ENCODE results near the gene EIF4B. TPM values are rescaled to one million over a fixed set of nuclear protein-coding genes. Genes with fewer than 3 reads are reported as not detected.
A peak's percentile ranks its signal among the peaks of the same experiment; 100 is the strongest.

EIF4B gene
- total and polyA plus RNA-seq, 9 of the 15 experiments (the other 6 are each of a cell fraction or from before 2014, with no cell fraction given) = 138 to 669 (median 552) TPM

DNA sequence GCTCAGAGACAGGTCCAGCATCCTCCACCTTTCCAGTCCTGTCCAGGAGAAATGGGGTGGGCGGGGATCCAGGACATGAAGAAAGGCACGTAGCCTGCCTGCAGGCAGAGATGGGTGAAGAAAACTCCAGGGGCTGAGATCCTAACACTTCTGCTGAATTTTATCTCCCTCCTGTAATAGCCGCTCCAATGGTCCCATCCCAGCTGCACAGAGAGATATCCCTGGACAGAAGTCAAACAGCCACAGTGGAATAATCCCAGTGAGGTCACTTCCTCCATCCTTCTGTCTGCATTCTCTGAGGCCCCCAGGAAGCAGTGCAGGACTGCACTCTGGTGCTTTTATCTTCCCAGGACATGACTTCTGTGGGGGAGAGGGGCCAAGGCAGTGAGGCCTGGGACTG lies 31.1 kb upstream of the EIF4B start (continued):
- TF ChIP-seq, protein P1, sequence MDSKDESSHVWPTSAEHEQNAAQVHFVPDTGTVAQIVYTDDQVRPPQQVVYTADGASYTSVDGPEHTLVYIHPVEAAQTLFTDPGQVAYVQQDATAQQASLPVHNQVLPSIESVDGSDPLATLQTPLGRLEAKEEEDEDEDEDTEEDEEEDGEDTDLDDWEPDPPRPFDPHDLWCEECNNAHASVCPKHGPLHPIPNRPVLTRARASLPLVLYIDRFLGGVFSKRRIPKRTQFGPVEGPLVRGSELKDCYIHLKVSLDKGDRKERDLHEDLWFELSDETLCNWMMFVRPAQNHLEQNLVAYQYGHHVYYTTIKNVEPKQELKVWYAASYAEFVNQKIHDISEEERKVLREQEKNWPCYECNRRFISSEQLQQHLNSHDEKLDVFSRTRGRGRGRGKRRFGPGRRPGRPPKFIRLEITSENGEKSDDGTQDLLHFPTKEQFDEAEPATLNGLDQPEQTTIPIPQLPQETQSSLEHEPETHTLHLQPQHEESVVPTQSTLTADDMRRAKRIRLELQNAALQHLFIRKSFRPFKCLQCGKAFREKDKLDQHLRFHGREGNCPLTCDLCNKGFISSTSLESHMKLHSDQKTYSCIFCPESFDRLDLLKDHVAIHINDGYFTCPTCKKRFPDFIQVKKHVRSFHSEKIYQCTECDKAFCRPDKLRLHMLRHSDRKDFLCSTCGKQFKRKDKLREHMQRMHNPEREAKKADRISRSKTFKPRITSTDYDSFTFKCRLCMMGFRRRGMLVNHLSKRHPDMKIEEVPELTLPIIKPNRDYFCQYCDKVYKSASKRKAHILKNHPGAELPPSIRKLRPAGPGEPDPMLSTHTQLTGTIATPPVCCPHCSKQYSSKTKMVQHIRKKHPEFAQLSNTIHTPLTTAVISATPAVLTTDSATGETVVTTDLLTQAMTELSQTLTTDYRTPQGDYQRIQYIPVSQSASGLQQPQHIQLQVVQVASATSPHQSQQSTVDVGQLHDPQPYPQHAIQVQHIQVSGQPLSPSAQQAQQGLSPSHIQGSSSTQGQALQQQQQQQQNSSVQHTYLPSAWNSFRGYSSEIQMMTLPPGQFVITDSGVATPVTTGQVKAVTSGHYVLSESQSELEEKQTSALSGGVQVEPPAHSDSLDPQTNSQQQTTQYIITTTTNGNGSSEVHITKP (IDR thresholded peaks at IDR 0.05; ENCODE audit: partially characterized antibody) = peak; percentile 92
- TF ChIP-seq EP300 (IDR thresholded peaks at IDR 0.05; ENCODE audit: low read length) (peak; percentile 23; the same call in 1 of the 2 replicates), RBBP5 (IDR thresholded peaks at IDR 0.05; ENCODE audit: borderline replicate concordance, insufficient read depth, low read length, poor library complexity, severe bottlenecking) (peak; percentile 12), FOXJ2 (tag; IDR thresholded peaks at IDR 0.05) (no peak), FOXP1 (CRISPR knock-in tag; IDR thresholded peaks at IDR 0.05) (no peak), EGR1 (conservative IDR thresholded peaks at IDR 0.05) (0 out of 2 replicates have a peak, but pooled peaks have one; percentile 5), SETDB1 (IDR thresholded peaks at IDR 0.05; ENCODE audit: low read length) (no peak), GABPA (tag; conservative IDR thresholded peaks at IDR 0.05; ENCODE audit: low read depth) (peak; percentile 55), TCF3 (CRISPR knock-in tag; IDR thresholded peaks at IDR 0.05) (peak; percentile 54), BRD9 (IDR thresholded peaks at IDR 0.05; ENCODE audit: low read depth, partially characterized antibody) (no peak), ARID1B (IDR thresholded peaks at IDR 0.05) (peak; percentile 43; the same call in 1 of the 2 replicates), KDM1A (IDR thresholded peaks at IDR 0.05) (0 out of 4 replicates have a peak, but pooled peaks of 1 of the 2 experiments have one; percentile 22), SPI1 (IDR thresholded peaks at IDR 0.05; ENCODE audit: borderline replicate concordance, low read depth, low read length) (peak; percentile 18; the same call in 1 of the 2 replicates), MTA1 (IDR thresholded peaks at IDR 0.05; ENCODE audit: borderline replicate concordance) (no peak), JUND (IDR thresholded peaks at IDR 0.05; ENCODE audit: borderline replicate concordance, low read depth, low read length) (peak; percentile 66), JUND (tag; IDR thresholded peaks at IDR 0.05; ENCODE audit: borderline replicate concordance, low read depth, low read length) (peak; percentile 15; the same call in 1 of the 3 replicates), ZNF830 (CRISPR knock-in tag; IDR thresholded peaks at IDR 0.05) (no peak)
- TF ChIP-seq, protein P2, sequence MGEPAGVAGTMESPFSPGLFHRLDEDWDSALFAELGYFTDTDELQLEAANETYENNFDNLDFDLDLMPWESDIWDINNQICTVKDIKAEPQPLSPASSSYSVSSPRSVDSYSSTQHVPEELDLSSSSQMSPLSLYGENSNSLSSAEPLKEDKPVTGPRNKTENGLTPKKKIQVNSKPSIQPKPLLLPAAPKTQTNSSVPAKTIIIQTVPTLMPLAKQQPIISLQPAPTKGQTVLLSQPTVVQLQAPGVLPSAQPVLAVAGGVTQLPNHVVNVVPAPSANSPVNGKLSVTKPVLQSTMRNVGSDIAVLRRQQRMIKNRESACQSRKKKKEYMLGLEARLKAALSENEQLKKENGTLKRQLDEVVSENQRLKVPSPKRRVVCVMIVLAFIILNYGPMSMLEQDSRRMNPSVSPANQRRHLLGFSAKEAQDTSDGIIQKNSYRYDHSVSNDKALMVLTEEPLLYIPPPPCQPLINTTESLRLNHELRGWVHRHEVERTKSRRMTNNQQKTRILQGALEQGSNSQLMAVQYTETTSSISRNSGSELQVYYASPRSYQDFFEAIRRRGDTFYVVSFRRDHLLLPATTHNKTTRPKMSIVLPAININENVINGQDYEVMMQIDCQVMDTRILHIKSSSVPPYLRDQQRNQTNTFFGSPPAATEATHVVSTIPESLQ (CRISPR knock-in tag; IDR thresholded peaks at IDR 0.05) = no peak
- TF ChIP-seq, protein P3, sequence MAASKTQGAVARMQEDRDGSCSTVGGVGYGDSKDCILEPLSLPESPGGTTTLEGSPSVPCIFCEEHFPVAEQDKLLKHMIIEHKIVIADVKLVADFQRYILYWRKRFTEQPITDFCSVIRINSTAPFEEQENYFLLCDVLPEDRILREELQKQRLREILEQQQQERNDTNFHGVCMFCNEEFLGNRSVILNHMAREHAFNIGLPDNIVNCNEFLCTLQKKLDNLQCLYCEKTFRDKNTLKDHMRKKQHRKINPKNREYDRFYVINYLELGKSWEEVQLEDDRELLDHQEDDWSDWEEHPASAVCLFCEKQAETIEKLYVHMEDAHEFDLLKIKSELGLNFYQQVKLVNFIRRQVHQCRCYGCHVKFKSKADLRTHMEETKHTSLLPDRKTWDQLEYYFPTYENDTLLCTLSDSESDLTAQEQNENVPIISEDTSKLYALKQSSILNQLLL (CRISPR knock-in tag; IDR thresholded peaks at IDR 0.05; ENCODE audit: borderline replicate concordance) = no peak
- TF ChIP-seq, protein P4, sequence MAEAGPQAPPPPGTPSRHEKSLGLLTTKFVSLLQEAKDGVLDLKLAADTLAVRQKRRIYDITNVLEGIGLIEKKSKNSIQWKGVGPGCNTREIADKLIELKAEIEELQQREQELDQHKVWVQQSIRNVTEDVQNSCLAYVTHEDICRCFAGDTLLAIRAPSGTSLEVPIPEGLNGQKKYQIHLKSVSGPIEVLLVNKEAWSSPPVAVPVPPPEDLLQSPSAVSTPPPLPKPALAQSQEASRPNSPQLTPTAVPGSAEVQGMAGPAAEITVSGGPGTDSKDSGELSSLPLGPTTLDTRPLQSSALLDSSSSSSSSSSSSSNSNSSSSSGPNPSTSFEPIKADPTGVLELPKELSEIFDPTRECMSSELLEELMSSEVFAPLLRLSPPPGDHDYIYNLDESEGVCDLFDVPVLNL (CRISPR knock-in tag; IDR thresholded peaks at IDR 0.05; ENCODE audit: low read depth) = no peak
